GM19035 (cell line): ENCODE results near the gene PHF10.
"Not testable (repeated sequence)": the region's sequence is repeated elsewhere in the genome, so short reads cannot be mapped to it uniquely, and the experiment has no call there.

Experiments
- ATAC-seq: cut with Tn5 transposase; IDR thresholded peaks from one replicate; pipeline ENCODE4 v1.9.1; 2021; ENCODE audit not compliant: unreplicated experiment

Gene PHF10

GRCh38 chr6:169724494-169725124, at the start of gene PHF10:
Gene PHF10 (minus strand): TSS chr6:169724500. CDS start chr6:169723931, 569 bp downstream.
- ATAC-seq, result peak; percentile 50

- no peak for ATAC-seq
Measured at GRCh38 chr6:169766921-169767736, 42.8 kb upstream of the PHF10 start.

- no peak for ATAC-seq
Measured at GRCh38 chr6:169766232-169766631, 41.9 kb upstream of the PHF10 start.

DNA sequence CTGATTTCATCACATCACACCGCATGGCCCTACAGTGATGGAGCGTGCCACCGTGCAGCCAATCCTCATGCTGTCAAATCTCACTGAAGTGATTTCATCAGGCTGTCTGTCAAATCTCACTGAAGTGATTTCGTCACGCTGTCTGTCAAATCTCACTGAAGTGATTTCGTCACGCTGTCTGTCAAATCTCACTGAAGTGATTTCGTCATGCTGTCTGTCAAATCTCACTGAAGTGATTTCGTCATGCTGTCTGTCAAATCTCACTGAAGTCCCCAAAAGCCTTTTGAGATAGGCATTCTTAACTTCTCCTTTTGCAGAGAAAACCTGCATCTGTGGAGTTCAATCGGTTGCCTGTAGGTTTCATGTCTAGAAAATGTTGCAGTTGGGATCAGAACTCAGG, 41.5 kb upstream of the PHF10 start:
- ATAC-seq, result not testable (repeated sequence)

GRCh38 chr6:169763881-169764280, 39.6 kb upstream of the PHF10 start:
- no peak for ATAC-seq

DNA sequence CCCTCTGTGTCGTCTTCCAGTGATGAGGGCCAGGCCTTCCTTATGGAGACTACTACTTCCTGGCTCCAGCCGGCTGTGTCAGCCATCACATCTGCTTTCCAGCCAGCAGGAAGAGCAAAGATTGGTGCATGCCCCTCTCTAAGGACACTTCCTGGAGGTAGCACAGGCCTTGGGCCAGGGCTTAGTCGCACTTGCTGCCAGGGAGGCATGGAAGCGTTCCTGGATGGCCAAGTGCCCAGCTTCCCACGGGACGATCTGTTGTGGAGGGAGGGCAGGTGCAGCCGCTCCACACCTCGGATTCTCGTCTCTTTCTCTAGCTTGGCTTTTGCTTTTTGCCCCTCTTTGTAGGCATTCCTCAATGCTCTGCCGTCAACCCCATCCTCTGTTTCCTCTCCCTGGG, 39.0 kb upstream of the PHF10 start:
- ATAC-seq, result no peak

GRCh38 chr6:169755162-169755561, 30.9 kb upstream of the PHF10 start:
- no peak for ATAC-seq

DNA sequence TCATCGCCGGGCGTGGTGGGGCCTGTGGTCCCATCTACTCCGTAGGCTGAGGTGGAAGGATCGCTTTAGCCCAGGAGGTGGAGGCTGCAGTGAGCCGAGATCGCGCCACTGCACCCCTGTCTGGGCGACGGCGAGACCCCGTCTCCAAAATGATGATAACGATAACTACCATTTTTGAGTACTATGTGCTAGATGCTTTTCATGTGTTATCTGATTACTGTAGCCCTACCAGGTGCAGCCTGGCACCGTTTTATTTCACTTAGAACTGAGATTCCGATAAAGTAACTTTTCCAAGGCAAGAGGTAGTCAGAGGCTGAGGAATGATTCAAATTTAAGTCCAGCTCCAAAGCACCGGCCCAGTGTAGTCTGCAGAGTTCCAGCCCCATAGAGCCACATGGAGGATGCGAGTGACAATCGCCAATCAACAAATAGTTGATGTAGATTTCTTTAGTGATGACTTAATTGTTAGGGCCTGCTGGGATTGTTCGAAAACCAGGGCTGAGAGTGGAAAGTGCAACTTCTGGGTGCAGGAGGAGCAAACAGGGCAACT, 27.8 kb upstream of the PHF10 start:
- peak; percentile 5 for ATAC-seq

DNA sequence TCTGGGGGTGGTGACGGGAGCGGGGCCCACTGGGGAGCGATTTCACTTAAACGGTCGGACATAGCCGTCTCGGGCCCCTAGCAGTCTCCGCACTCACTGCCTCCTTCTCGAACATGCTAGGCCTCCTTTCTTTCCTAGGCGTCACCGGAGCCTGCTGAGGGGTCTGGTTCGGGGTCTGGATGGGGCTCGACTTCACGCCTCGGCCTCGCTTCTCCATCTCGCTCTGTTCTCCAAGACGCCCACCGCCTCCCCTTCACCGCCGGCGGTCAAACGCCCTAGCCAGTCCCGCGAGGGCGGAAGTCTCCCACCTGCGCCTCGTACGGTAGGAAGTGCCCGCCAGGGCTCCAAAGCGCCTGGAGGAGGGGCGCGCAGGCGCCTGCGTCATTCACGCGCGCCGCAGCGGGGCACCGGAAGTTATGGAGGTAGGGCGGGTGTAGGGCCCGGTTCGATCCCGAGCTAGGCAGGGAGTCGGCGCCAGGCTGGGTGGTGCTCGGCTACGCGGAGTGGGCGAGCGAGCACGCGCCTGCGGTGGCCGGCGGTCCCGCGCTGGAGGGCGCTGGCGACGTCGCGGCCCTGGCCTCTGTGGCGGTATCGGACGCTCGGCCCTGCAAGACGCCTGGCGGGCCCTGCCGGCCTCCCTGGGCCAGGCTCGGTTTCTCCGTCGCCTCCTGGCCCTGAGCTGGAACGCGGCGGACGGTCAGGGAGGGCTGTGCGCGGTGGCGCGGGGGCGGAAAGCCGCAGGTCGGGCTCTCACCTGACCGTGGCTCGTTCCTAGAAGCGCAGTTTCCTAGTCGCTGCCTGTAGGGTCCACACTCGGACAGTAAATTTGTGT, 27.2 kb upstream of the PHF10 start, which contains the start of the genes DYNLT2 and ERMARD:
TSS of gene DYNLT2 (minus strand) at position 331 of the 832 bp plus-strand sequence. CDS start at position 217, 114 bp downstream.
TSS of gene ERMARD (plus strand) at position 381 of the 832 bp plus-strand sequence. CDS start at position 417, 36 bp downstream.
- peak; percentile 90 for ATAC-seq

- no peak for ATAC-seq
Measured at GRCh38 chr6:169746556-169746955, 22.3 kb upstream of the PHF10 start.

GRCh38 chr6:169745405-169745804, 21.1 kb upstream of the PHF10 start:
- no peak for ATAC-seq

DNA sequence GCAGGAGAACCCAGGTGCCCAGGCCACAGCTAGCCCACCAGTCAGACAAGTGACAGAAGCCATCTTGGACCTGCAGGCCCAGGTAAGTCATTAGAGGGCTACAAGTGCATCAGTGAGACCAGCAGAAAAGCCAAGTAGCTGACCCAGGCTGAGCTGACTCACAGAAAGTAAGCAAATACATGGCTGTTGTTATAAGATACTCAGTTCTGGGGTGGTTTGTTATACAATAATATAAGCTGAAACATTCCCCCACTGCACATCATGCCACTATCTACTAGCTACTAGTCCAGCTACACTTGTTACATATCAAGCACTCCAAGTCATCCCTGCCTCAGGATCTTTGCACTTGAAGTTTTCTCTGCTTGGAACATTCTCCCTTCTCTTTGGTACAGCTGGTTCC, 17.0 kb upstream of the PHF10 start:
- no peak for ATAC-seq

DNA sequence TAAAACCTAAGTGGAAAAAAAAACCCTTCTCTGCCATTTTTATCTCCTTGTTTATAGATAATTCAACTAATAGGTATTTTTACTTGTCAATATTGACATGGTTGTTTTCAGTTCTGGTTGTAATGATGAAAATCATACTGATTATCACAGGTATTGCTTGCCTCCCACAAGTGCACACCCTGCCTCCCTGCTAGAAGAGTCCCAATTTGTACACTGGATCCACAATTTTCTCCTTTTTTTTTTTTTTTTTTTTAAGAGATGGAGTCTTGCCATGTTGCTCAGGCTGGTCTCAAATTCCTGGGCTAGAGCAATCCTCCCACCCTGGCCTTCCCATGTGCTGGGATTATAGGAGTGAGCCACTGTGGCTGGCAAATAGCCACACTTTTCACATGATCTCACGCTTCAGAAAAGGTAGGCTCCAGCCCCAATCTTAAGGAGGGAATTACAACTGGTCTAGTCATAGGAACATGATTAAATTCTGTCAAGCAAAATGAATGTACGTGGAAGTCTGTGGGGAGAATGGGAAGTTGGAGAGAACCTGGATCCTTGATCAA, 14.8 kb upstream of the PHF10 start:
- ATAC-seq, result no peak

DNA sequence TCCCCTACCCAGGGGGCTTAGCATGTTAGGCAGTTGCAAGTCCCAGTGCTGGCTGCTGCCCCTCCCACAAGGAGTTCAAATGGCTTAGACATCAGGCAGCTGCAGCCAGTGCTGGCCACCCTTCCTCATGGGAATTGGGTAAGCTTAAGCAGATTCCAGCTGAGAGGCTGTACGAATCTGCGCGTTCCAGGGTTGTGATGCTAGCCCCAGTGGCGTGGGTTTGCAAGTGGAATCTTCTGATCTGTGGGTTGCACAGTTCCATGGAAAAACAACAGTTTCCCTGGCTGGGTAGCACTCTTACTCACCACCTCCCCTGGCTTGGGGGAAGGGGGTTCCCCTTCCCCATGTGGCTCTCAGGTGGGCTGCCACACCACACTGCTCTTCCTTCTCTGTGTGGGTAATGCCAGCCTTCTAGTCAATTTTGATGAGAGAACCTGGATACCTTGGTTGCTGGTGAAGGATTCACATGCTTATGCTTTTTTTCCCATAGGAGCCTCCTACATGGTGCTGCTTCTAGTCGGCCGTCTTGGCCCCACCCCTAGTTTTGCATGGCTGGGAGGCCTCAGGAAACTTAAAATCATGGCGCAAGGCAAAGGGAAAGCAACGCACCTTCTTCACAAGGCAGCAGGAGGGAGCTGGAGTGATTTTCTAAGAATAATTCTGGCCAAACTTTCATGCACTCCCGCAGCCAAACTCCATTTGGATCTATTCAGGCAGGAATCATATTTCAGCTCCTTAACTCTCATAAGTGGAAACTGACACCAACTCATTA, 14.1 kb upstream of the PHF10 start:
- ATAC-seq, result no peak

- ATAC-seq, result no peak
Measured at GRCh38 chr6:169729961-169730360, 5.7 kb upstream of the PHF10 start.

DNA sequence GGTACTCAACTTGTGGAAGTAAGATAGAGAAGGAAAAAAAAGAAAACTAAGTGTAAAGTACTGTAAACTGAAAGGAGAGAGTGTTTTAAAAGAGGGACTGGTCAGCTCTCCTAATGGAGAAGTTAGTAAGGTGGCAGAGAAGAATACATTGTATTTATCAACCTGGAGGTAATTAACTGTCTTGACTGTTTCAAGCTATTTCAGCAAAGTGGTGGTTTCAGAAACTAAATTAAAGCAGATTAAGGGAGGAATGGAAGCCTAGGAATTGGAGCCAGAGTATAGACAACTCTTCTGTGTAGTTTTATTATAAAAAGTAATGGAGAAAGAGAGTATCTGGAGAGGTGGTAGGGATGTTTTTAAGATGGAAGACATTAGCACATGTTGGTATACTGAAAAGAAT, 2.7 kb upstream of the PHF10 start:
- ATAC-seq, result no peak

DNA sequence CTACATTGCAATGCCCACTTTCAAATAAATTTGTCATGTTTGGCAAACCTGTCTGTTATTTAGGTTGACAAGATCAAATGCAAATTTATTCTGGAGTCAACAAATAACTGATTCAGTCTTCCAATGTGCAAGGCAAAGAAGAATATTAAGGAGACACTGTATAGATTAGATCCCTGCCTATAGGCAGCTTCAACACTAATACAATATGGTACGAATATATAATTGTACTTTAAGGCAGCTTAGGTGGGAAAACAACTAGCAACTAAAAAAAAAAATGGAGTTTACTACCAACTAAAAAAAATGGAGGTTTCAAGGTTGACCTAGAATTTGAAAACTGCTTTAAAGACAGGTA, 1.7 kb upstream of the PHF10 start:
- no peak for ATAC-seq

GRCh38 chr6:169725125-169726048, 1.1 kb upstream of the PHF10 start:
- no peak for ATAC-seq

- peak; percentile 43 for ATAC-seq
Measured at GRCh38 chr6:169723991-169724493, 258 bp downstream of the PHF10 start.
